HepG2 (cell line): Measurements from ENCODE around the gene NCOA5. TPM values are rescaled to one million over a fixed set of nuclear protein-coding genes. Genes with fewer than 3 reads are reported as not detected.

Source experiments
- ATF6 ChIP-seq: sonication (generic); formaldehyde crosslinking; conservative IDR thresholded peaks from 2 replicates; pipeline ENCODE4 v1.4.0; 2020; ENCODE audit warnings: missing genetic modification reagents
- CENPBD1 ChIP-seq: sonication (generic); formaldehyde crosslinking; IDR thresholded peaks from 2 replicates; pipeline ENCODE4 v1.8.0; 2022; ENCODE audit warnings: missing genetic modification reagents, low read depth, mild to moderate bottlenecking, borderline replicate concordance
- GFI1 ChIP-seq: sonication (generic); formaldehyde crosslinking; IDR thresholded peaks from 2 replicates; pipeline ENCODE4 v1.5.0; 2020; ENCODE audit warnings: missing genetic modification reagents, mild to moderate bottlenecking, borderline replicate concordance
- HES4 ChIP-seq: sonication (generic); formaldehyde crosslinking; IDR thresholded peaks from 2 replicates; pipeline ENCODE4 v1.9.0; 2021; ENCODE audit warnings: mild to moderate bottlenecking, missing genetic modification reagents, borderline replicate concordance
- HNF1B ChIP-seq: sonication (generic); formaldehyde crosslinking; IDR thresholded peaks from 2 replicates; pipeline ENCODE4 v1.5.1; 2020; ENCODE audit warnings: mild to moderate bottlenecking, moderate library complexity, missing genetic modification reagents
- HOMEZ ChIP-seq: IDR thresholded peaks from 2 replicates; pipeline ENCODE4 v1.6.1; 2016; ENCODE audit warnings: low read depth
- KDM5A ChIP-seq: fragments of 200-600 bp; sonication (generic); IDR thresholded peaks from 2 replicates; pipeline ENCODE4 v1.7.0; 2018; ENCODE audit warnings: antibody characterized with exemption, mild to moderate bottlenecking, low read length, borderline replicate concordance
- MLX ChIP-seq: IDR thresholded peaks from 2 replicates; pipeline ENCODE4 v1.6.1; 2016
- PHF20 ChIP-seq: sonication (generic); formaldehyde crosslinking; IDR thresholded peaks from 2 replicates; pipeline ENCODE4 v1.5.0; 2020; ENCODE audit warnings: mild to moderate bottlenecking, missing genetic modification reagents
- TFAP4 ChIP-seq: sonication (generic); IDR thresholded peaks from 2 replicates; pipeline ENCODE4 v1.6.1; 2016; ENCODE audit warnings: low read depth, borderline replicate concordance
- ZBTB26 ChIP-seq: IDR thresholded peaks from 2 replicates; pipeline ENCODE4 v1.6.1; 2016; ENCODE audit warnings: missing compliant biosample characterization, missing genetic modification reagents, borderline replicate concordance
- ZBTB46 ChIP-seq: sonication (generic); formaldehyde crosslinking; IDR thresholded peaks from 2 replicates; pipeline ENCODE4 v1.4.0; 2020; ENCODE audit warnings: mild to moderate bottlenecking, missing genetic modification reagents, borderline replicate concordance
- ZNF317 ChIP-seq: sonication (generic); formaldehyde crosslinking; IDR thresholded peaks from 2 replicates; pipeline ENCODE4 v1.5.0; 2020; ENCODE audit warnings: mild to moderate bottlenecking, missing genetic modification reagents
- ZNF562 ChIP-seq: sonication (generic); formaldehyde crosslinking; IDR thresholded peaks from 2 replicates; pipeline ENCODE4 v1.8.0; 2022; ENCODE audit warnings: missing genetic modification reagents, borderline replicate concordance
- ZNF597 ChIP-seq: sonication (generic); formaldehyde crosslinking; IDR thresholded peaks from 2 replicates; pipeline ENCODE4 v1.5.0; 2020; ENCODE audit warnings: missing genetic modification reagents
- ZNF652 ChIP-seq: IDR thresholded peaks from 2 replicates; pipeline ENCODE4 v1.6.1; 2016; ENCODE audit warnings: low read depth, borderline replicate concordance
- ZNF761 ChIP-seq: sonication (generic); formaldehyde crosslinking; conservative IDR thresholded peaks from 2 replicates; pipeline ENCODE4 v1.4.0; 2020; ENCODE audit warnings: mild to moderate bottlenecking, missing genetic modification reagents
- polyA plus RNA-seq, 8 experiments: library from polyadenylated mRNA; depleted of rRNA in 3 of 8; stranded (reverse) in 7 of 8; unstranded in 1 of 8; fragments of >200 nt; fragmentation: Illumina TruSeq in 4 of 8; extraction: Trizol in 4 of 8; gene quantifications; 2 replicates each; pipeline versions ENCODE4 v1.2.1 to v1.2.3, GENCODE V29; 2011 to 2016; ENCODE audit warnings: low read depth in 4 of 8, missing spikeins in 1 of 8, mixed read lengths in 1 of 8; ENCODE audit not compliant: insufficient read depth in 1 of 8
- total RNA-seq, 5 experiments: library from RNA; depleted of rRNA; stranded (reverse); fragments of >200 nt; fragmentation: Illumina TruSeq; extraction: Trizol; gene quantifications; 2 replicates each; pipeline ENCODE4 v1.2.3, GENCODE V29; 2016; ENCODE audit warnings: low read depth in 1 of 5

Gene NCOA5
- total and polyA plus RNA-seq, 2 of the 13 experiments (the other 11 are each of a cell fraction or from before 2014, with no cell fraction given): 16.5 to 28.4 TPM

- TF ChIP-seq MLX (CRISPR knock-in tag) (no peak), ZNF562 (CRISPR knock-in tag) (no peak), KDM5A (no peak), ZNF317 (CRISPR knock-in tag) (0 out of 2 replicates have a peak, but pooled peaks have one; percentile 50), PHF20 (CRISPR knock-in tag) (no peak), HES4 (no peak), ZBTB26 (CRISPR knock-in tag) (no peak), ZNF652 (CRISPR knock-in tag) (no peak), TFAP4 (no peak; the same call in 1 of the 2 replicates), HOMEZ (no peak), GFI1 (CRISPR knock-in tag) (no peak), ZBTB46 (CRISPR knock-in tag) (no peak), HNF1B (CRISPR knock-in tag) (no peak), ATF6 (CRISPR knock-in tag) (0 out of 2 replicates have a peak, but pooled peaks have one; percentile 87), CENPBD1 (CRISPR knock-in tag) (no peak), ZNF597 (CRISPR knock-in tag) (no peak), ZNF761 (CRISPR knock-in tag) (no peak)
Measured at GRCh38 chr20:46027245-46027853, 62.4 kb downstream of the NCOA5 start (continued).
